Central memory CD8-positive, alpha-beta T cell (primary cell): ENCODE measurements around the gene ADAMTSL3.

ENCODE experiments used
- ATAC-seq: fragments of 150-1000 bp; cut with Tn5 transposase; replicated peaks from 2 replicates; pipeline ENCODE4 v1.10.0; 2022; ENCODE audit warnings: mild to moderate bottlenecking, moderate FRiP score, moderate number of reproducible peaks; ENCODE audit not compliant: poor library complexity, severe bottlenecking; ENCODE audit errors: extremely low read depth
- DNase-seq, 2 donors: peaks; one replicate each; pipeline ENCODE4 v3.0.0; 2021; ENCODE audit warnings: low spot score in 2 of 2
- H3K27ac Mint-ChIP-seq: one replicate; pipeline ENCODE4 v1.8.0; 2022; ENCODE audit warnings: low read depth, mild to moderate bottlenecking, moderate library complexity, mixed read lengths
- H3K27me3 Mint-ChIP-seq: one replicate; pipeline ENCODE4 v1.8.0; 2022; ENCODE audit warnings: mixed read lengths
- H3K36me3 Mint-ChIP-seq: one replicate; pipeline ENCODE4 v1.8.0; 2022; ENCODE audit warnings: mild to moderate bottlenecking, moderate library complexity, mixed read lengths; ENCODE audit not compliant: insufficient read depth
- H3K4me1 Mint-ChIP-seq: one replicate; pipeline ENCODE4 v1.8.0; 2022; ENCODE audit warnings: mixed read lengths
- H3K4me3 Mint-ChIP-seq: one replicate; pipeline ENCODE4 v1.8.0; 2022; ENCODE audit warnings: mild to moderate bottlenecking, moderate library complexity, mixed read lengths
- H3K9me3 Mint-ChIP-seq: one replicate; pipeline ENCODE4 v1.8.0; 2022; ENCODE audit warnings: mixed read lengths

Gene ADAMTSL3

GRCh38 chr15:84001655-84002054 lies 347.7 kb downstream of the ADAMTSL3 start:
- H3K9me3 Mint-ChIP-seq, result peaks cover 6% of the 10 kb centered on the region
- H3K27ac Mint-ChIP-seq, result no peak overlapping the region
- peaks cover 5% of the 10 kb centered on the region for H3K36me3 Mint-ChIP-seq
- no peak overlapping the region for H3K4me3 Mint-ChIP-seq
- no peaks in the 10 kb centered on the region for H3K4me1 Mint-ChIP-seq
- ATAC-seq (no peak), DNase-seq (no peak)
- peaks cover 11% of the 10 kb centered on the region for H3K27me3 Mint-ChIP-seq

- Mint-ChIP-seq H3K27ac (no peak overlapping the region), H3K4me1 (no peaks in the 10 kb centered on the region), H3K9me3 (peaks cover 6% of the 10 kb centered on the region), H3K36me3 (peaks cover 5% of the 10 kb centered on the region), H3K27me3 (peaks cover 11% of the 10 kb centered on the region), H3K4me3 (no peak overlapping the region)
- ATAC-seq (no peak), DNase-seq (no peak)
These were observed 350.0 kb downstream of the ADAMTSL3 start for GRCh38 chr15:84003791-84004503.

GRCh38 chr15:84006421-84006820 lies 352.5 kb downstream of the ADAMTSL3 start:
- DNase-seq, result no peak
- H3K4me1 Mint-ChIP-seq, result no peaks in the 10 kb centered on the region
- H3K27ac Mint-ChIP-seq, result no peak overlapping the region
- H3K36me3 Mint-ChIP-seq, result peaks cover 5% of the 10 kb centered on the region
- peaks cover 11% of the 10 kb centered on the region for H3K27me3 Mint-ChIP-seq
- ATAC-seq, result no peak
- H3K4me3 Mint-ChIP-seq, result no peak overlapping the region
- H3K9me3 Mint-ChIP-seq, result no peaks in the 10 kb centered on the region

- peaks cover 4% of the 10 kb centered on the region for H3K27me3 Mint-ChIP-seq
- H3K4me1 Mint-ChIP-seq, result no peaks in the 10 kb centered on the region
- no peaks in the 10 kb centered on the region for H3K9me3 Mint-ChIP-seq
- no peaks in the 10 kb centered on the region for H3K36me3 Mint-ChIP-seq
- ATAC-seq (no peak), DNase-seq (no peak)
- H3K27ac Mint-ChIP-seq, result no peak overlapping the region
- H3K4me3 Mint-ChIP-seq, result no peak overlapping the region
These were observed 355.7 kb downstream of the ADAMTSL3 start for GRCh38 chr15:84009616-84010015.

- H3K27ac Mint-ChIP-seq, result no peak overlapping the region
- peaks cover 5% of the 10 kb centered on the region for H3K27me3 Mint-ChIP-seq
- no peaks in the 10 kb centered on the region for H3K4me1 Mint-ChIP-seq
These were observed 356.3 kb downstream of the ADAMTSL3 start for GRCh38 chr15:84010246-84010645.

GRCh38 chr15:84016371-84016770 lies 362.4 kb downstream of the ADAMTSL3 start:
- Mint-ChIP-seq H3K36me3 (no peaks in the 10 kb centered on the region), H3K4me3 (no peak overlapping the region), H3K9me3 (no peaks in the 10 kb centered on the region), H3K27ac (no peak overlapping the region), H3K27me3 (peaks cover 28% of the 10 kb centered on the region), H3K4me1 (no peaks in the 10 kb centered on the region)
- ATAC-seq (no peak), DNase-seq (no peak)

More at GRCh38 chr15:84010246-84010645, 356.3 kb downstream of the ADAMTSL3 start:
- ATAC-seq (no peak), DNase-seq (no peak)
- no peaks in the 10 kb centered on the region for H3K36me3 Mint-ChIP-seq
- H3K4me3 Mint-ChIP-seq, result no peak overlapping the region
- H3K9me3 Mint-ChIP-seq, result no peaks in the 10 kb centered on the region

GRCh38 chr15:84022516-84022915 lies 368.6 kb downstream of the ADAMTSL3 start:
- Mint-ChIP-seq H3K4me1 (no peaks in the 10 kb centered on the region), H3K27ac (no peak overlapping the region), H3K9me3 (no peaks in the 10 kb centered on the region), H3K36me3 (no peaks in the 10 kb centered on the region), H3K27me3 (peaks cover 31% of the 10 kb centered on the region), H3K4me3 (no peak overlapping the region)
- DNase-seq (no peak), ATAC-seq (no peak)

- no peaks in the 10 kb centered on the region for H3K9me3 Mint-ChIP-seq
- H3K4me1 Mint-ChIP-seq, result no peaks in the 10 kb centered on the region
- H3K27me3 Mint-ChIP-seq, result peaks cover 21% of the 10 kb centered on the region
- DNase-seq, result no peak
- H3K4me3 Mint-ChIP-seq, result no peak overlapping the region
- H3K36me3 Mint-ChIP-seq, result no peaks in the 10 kb centered on the region
- ATAC-seq, result no peak
- H3K27ac Mint-ChIP-seq, result no peak overlapping the region
These were observed 369.7 kb downstream of the ADAMTSL3 start for GRCh38 chr15:84023636-84024035.

- Mint-ChIP-seq H3K27me3 (peaks cover 20% of the 10 kb centered on the region), H3K27ac (no peak overlapping the region), H3K4me1 (no peaks in the 10 kb centered on the region), H3K4me3 (no peak overlapping the region), H3K9me3 (peaks cover 5% of the 10 kb centered on the region), H3K36me3 (no peaks in the 10 kb centered on the region)
- DNase-seq, result no peak
- ATAC-seq, result no peak
These were observed 380.1 kb downstream of the ADAMTSL3 start for GRCh38 chr15:84033793-84034553.

GRCh38 chr15:84034578-84035398 lies 380.9 kb downstream of the ADAMTSL3 start:
- peaks cover 28% of the 10 kb centered on the region for H3K27me3 Mint-ChIP-seq
- no peak for ATAC-seq
- H3K36me3 Mint-ChIP-seq, result no peaks in the 10 kb centered on the region
- no peak overlapping the region for H3K27ac Mint-ChIP-seq
- H3K9me3 Mint-ChIP-seq, result no peaks in the 10 kb centered on the region
- H3K4me1 Mint-ChIP-seq, result no peaks in the 10 kb centered on the region
- H3K4me3 Mint-ChIP-seq, result no peak overlapping the region
- no peak for DNase-seq

GRCh38 chr15:84035399-84035766 lies 381.5 kb downstream of the ADAMTSL3 start:
- H3K9me3 Mint-ChIP-seq, result no peaks in the 10 kb centered on the region
- no peaks in the 10 kb centered on the region for H3K4me1 Mint-ChIP-seq
- DNase-seq, result no peak
- H3K36me3 Mint-ChIP-seq, result no peaks in the 10 kb centered on the region
- H3K27ac Mint-ChIP-seq, result no peak overlapping the region
- H3K4me3 Mint-ChIP-seq, result no peak overlapping the region
- no peak for ATAC-seq
- peaks cover 32% of the 10 kb centered on the region for H3K27me3 Mint-ChIP-seq

- Mint-ChIP-seq H3K4me3 (no peak overlapping the region), H3K27me3 (peaks cover 32% of the 10 kb centered on the region), H3K9me3 (peaks cover 3% of the 10 kb centered on the region), H3K4me1 (no peaks in the 10 kb centered on the region), H3K27ac (no peak overlapping the region), H3K36me3 (peaks cover 1% of the 10 kb centered on the region)
- DNase-seq (no peak), ATAC-seq (no peak)
These were observed 383.4 kb downstream of the ADAMTSL3 start for GRCh38 chr15:84037301-84037700.
